ENCODE data around the gene MLPH.

The MLPH gene

GRCh38 chr2:237490009-237490711 is 3.1 kb downstream of the MLPH start:
- Mint-ChIP-seq H3K4me3 (no peak overlapping the region), H3K27me3 (peaks cover 64 to 94% of the 10 kb centered on the region in 2 donors), H3K36me3 (ENCODE audit: insufficient read depth) (no peaks in the 10 kb centered on the region), H3K9me3 (peaks cover 0 to 4% of the 10 kb centered on the region in 2 donors), H3K4me1 (ENCODE audit: low read depth in 2 of 2) (no peaks in the 10 kb centered on the region), H3K27ac (no peak overlapping the region)
- DNase-seq: no peak
- no peak for ATAC-seq (replicated peaks)

GRCh38 chr2:237490795-237491194 is 3.7 kb downstream of the MLPH start:
- H3K27ac Mint-ChIP-seq: no peak overlapping the region
- no peaks in the 10 kb centered on the region for H3K4me1 Mint-ChIP-seq (ENCODE audit: low read depth in 2 of 2)
- peaks cover 0 to 4% of the 10 kb centered on the region in 2 donors for H3K9me3 Mint-ChIP-seq
- no peak overlapping the region for H3K4me3 Mint-ChIP-seq
- H3K27me3 Mint-ChIP-seq: peaks cover 66 to 94% of the 10 kb centered on the region in 2 donors
- DNase-seq: no peak
- ATAC-seq (replicated peaks): no peak
- H3K36me3 Mint-ChIP-seq (ENCODE audit: insufficient read depth): no peaks in the 10 kb centered on the region

- no peak for DNase-seq
- H3K36me3 Mint-ChIP-seq (ENCODE audit: insufficient read depth): no peaks in the 10 kb centered on the region
- H3K27me3 Mint-ChIP-seq: peaks cover 65 to 94% of the 10 kb centered on the region in 2 donors
- peaks cover 0 to 4% of the 10 kb centered on the region in 2 donors for H3K9me3 Mint-ChIP-seq
- no peak overlapping the region for H3K4me3 Mint-ChIP-seq
- H3K27ac Mint-ChIP-seq: no peak overlapping the region
- no peaks in the 10 kb centered on the region for H3K4me1 Mint-ChIP-seq (ENCODE audit: low read depth in 2 of 2)
- ATAC-seq (replicated peaks): no peak
Measured at GRCh38 chr2:237491515-237492118, 4.6 kb downstream of the MLPH start.

- Mint-ChIP-seq H3K27me3 (peaks cover 66 to 94% of the 10 kb centered on the region in 2 donors), H3K4me1 (ENCODE audit: low read depth in 2 of 2) (no peaks in the 10 kb centered on the region), H3K36me3 (ENCODE audit: insufficient read depth) (no peaks in the 10 kb centered on the region), H3K4me3 (no peak overlapping the region), H3K27ac (no peak overlapping the region), H3K9me3 (peaks cover 0 to 4% of the 10 kb centered on the region in 2 donors)
- ATAC-seq (replicated peaks) (no peak), DNase-seq (no peak)
Measured at GRCh38 chr2:237492137-237492890, 5.3 kb downstream of the MLPH start.

- H3K9me3 Mint-ChIP-seq: peaks cover 0 to 4% of the 10 kb centered on the region in 2 donors
- H3K27ac Mint-ChIP-seq: no peak overlapping the region
- ATAC-seq (replicated peaks) (no peak), DNase-seq (no peak)
- peaks cover 62 to 94% of the 10 kb centered on the region in 2 donors for H3K27me3 Mint-ChIP-seq
- H3K36me3 Mint-ChIP-seq (ENCODE audit: insufficient read depth): no peaks in the 10 kb centered on the region
- H3K4me1 Mint-ChIP-seq (ENCODE audit: low read depth in 2 of 2): no peaks in the 10 kb centered on the region
- H3K4me3 Mint-ChIP-seq: no peak overlapping the region
Measured at GRCh38 chr2:237494066-237494465, 7.0 kb downstream of the MLPH start.

GRCh38 chr2:237495521-237496117 is 8.6 kb downstream of the MLPH start:
- Mint-ChIP-seq H3K36me3 (ENCODE audit: insufficient read depth) (no peaks in the 10 kb centered on the region), H3K4me3 (no peak overlapping the region), H3K27me3 (peaks cover 59 to 95% of the 10 kb centered on the region in 2 donors), H3K4me1 (ENCODE audit: low read depth in 2 of 2) (no peaks in the 10 kb centered on the region), H3K27ac (no peak overlapping the region), H3K9me3 (peaks cover 0 to 4% of the 10 kb centered on the region in 2 donors)
- ATAC-seq (replicated peaks) (no peak), DNase-seq (no peak)

- ATAC-seq (replicated peaks): no peak
- H3K4me1 Mint-ChIP-seq (ENCODE audit: low read depth in 2 of 2): peaks cover 0 to 3% of the 10 kb centered on the region in 2 donors
- no peak overlapping the region for H3K27ac Mint-ChIP-seq
- peaks cover 0 to under 1% of the 10 kb centered on the region in 2 donors for H3K9me3 Mint-ChIP-seq
- no peak overlapping the region for H3K4me3 Mint-ChIP-seq
- H3K27me3 Mint-ChIP-seq: peaks cover 65 to 95% of the 10 kb centered on the region in 2 donors
- DNase-seq: no peak
- H3K36me3 Mint-ChIP-seq (ENCODE audit: insufficient read depth): no peaks in the 10 kb centered on the region
Measured at GRCh38 chr2:237496428-237496827, 9.4 kb downstream of the MLPH start.

GRCh38 chr2:237497009-237497837 is 10.2 kb downstream of the MLPH start:
- Mint-ChIP-seq H3K36me3 (ENCODE audit: insufficient read depth) (no peaks in the 10 kb centered on the region), H3K9me3 (no peaks in the 10 kb centered on the region), H3K4me1 (ENCODE audit: low read depth in 2 of 2) (peaks cover 0 to 3% of the 10 kb centered on the region in 2 donors), H3K27ac (no peak overlapping the region), H3K27me3 (peaks cover 69 to 96% of the 10 kb centered on the region in 2 donors), H3K4me3 (no peak overlapping the region)
- DNase-seq (no peak), ATAC-seq (replicated peaks) (no peak)

GRCh38 chr2:237497838-237498186 is 10.8 kb downstream of the MLPH start:
- DNase-seq (no peak), ATAC-seq (replicated peaks) (no peak)
- Mint-ChIP-seq H3K27ac (no peak overlapping the region), H3K9me3 (no peaks in the 10 kb centered on the region), H3K4me1 (ENCODE audit: low read depth in 2 of 2) (peaks cover 0 to 3% of the 10 kb centered on the region in 2 donors), H3K36me3 (ENCODE audit: insufficient read depth) (no peaks in the 10 kb centered on the region), H3K27me3 (peaks cover 66 to 91% of the 10 kb centered on the region in 2 donors), H3K4me3 (no peak overlapping the region)

- no peak for ATAC-seq (replicated peaks)
- H3K4me1 Mint-ChIP-seq (ENCODE audit: low read depth in 2 of 2): peaks cover 0 to 3% of the 10 kb centered on the region in 2 donors
- no peaks in the 10 kb centered on the region for H3K36me3 Mint-ChIP-seq (ENCODE audit: insufficient read depth)
- peaks cover 62 to 90% of the 10 kb centered on the region in 2 donors for H3K27me3 Mint-ChIP-seq
- DNase-seq: no peak
- no peak overlapping the region for H3K4me3 Mint-ChIP-seq
- H3K27ac Mint-ChIP-seq: no peak overlapping the region
- no peaks in the 10 kb centered on the region for H3K9me3 Mint-ChIP-seq
Measured at GRCh38 chr2:237498341-237498740, 11.3 kb downstream of the MLPH start.

- no peaks in the 10 kb centered on the region for H3K36me3 Mint-ChIP-seq (ENCODE audit: insufficient read depth)
- H3K27me3 Mint-ChIP-seq: peaks cover 59 to 88% of the 10 kb centered on the region in 2 donors
- ATAC-seq (replicated peaks) (no peak), DNase-seq (no peak)
- H3K4me3 Mint-ChIP-seq: no peak overlapping the region
- H3K4me1 Mint-ChIP-seq (ENCODE audit: low read depth in 2 of 2): peaks cover 0 to 3% of the 10 kb centered on the region in 2 donors
- H3K27ac Mint-ChIP-seq: no peak overlapping the region
- no peaks in the 10 kb centered on the region for H3K9me3 Mint-ChIP-seq
Measured at GRCh38 chr2:237500681-237501424, 13.8 kb downstream of the MLPH start.

GRCh38 chr2:237501892-237502513 is 15.0 kb downstream of the MLPH start:
- DNase-seq (no peak), ATAC-seq (replicated peaks) (no peak)
- H3K4me3 Mint-ChIP-seq: no peak overlapping the region
- peaks cover 59 to 86% of the 10 kb centered on the region in 2 donors for H3K27me3 Mint-ChIP-seq
- H3K9me3 Mint-ChIP-seq: no peaks in the 10 kb centered on the region
- H3K4me1 Mint-ChIP-seq (ENCODE audit: low read depth in 2 of 2): peaks cover 0 to 3% of the 10 kb centered on the region in 2 donors
- no peak overlapping the region for H3K27ac Mint-ChIP-seq
- H3K36me3 Mint-ChIP-seq (ENCODE audit: insufficient read depth): no peaks in the 10 kb centered on the region

All from effector memory CD8-positive, alpha-beta T cell (primary cell).